GM19372 (cell line): Measurements from ENCODE around the gene B3GALT4.
A peak's percentile ranks its signal among the peaks of the same experiment; 100 is the strongest.
"Not testable (repeated sequence)": the region's sequence is repeated elsewhere in the genome, so short reads cannot be mapped to it uniquely, and the experiment has no call there.

Source experiments
- ATAC-seq: cut with Tn5 transposase; IDR thresholded peaks from one replicate; pipeline ENCODE4 v1.9.1; 2021; ENCODE audit warnings: mild to moderate bottlenecking, low read depth, moderate library complexity; ENCODE audit not compliant: unreplicated experiment

The B3GALT4 gene

DNA sequence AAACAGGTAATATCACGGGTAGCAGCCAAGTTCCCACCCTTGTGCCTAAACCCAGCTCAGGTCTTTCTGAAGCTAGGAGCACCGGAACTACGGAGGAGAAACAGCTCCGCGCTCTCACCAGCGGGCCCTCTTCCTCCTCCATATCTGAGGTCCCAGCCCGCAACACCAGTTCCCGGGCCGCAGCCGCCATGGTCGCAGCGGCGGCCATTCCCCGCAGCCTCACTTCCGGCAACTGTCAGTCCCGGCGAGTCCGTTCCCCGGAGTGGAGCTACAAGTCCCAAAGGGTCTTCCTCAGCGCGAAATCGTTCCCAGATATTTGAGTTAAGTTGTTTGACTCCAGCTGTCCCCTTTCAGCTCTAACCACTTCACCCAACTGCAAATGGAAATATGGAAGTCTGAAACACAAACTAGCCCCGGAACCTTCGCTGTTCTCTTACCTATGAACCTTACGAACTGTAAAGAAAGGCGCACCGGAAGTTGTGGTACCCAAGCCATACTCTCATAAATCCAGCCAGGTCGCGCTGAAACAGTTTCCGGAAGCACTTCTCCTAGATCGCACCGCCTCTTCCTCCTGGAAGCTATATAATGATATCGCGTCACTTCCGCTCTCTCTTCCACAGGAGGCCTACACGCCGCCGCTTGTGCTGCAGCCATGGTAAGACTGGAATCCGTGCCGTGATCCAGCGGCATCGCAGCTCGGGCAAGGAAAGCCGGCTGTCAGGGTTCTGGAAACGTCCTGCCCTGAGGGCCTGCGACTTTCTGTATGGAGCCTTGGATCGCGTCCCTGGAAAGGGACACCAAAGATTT is 5.3 kb upstream of the B3GALT4 start, which contains the start of the genes RPS18 and VPS52:
Gene RPS18, plus strand, starts transcription at position 608 of the 807 bp plus-strand sequence. Its CDS starts 45 bp downstream, at position 653.
Gene VPS52, minus strand, starts transcription at position 409 of the 807 bp plus-strand sequence. Its CDS starts 201 bp downstream, at position 208.
- ATAC-seq, result peak; percentile 83

DNA sequence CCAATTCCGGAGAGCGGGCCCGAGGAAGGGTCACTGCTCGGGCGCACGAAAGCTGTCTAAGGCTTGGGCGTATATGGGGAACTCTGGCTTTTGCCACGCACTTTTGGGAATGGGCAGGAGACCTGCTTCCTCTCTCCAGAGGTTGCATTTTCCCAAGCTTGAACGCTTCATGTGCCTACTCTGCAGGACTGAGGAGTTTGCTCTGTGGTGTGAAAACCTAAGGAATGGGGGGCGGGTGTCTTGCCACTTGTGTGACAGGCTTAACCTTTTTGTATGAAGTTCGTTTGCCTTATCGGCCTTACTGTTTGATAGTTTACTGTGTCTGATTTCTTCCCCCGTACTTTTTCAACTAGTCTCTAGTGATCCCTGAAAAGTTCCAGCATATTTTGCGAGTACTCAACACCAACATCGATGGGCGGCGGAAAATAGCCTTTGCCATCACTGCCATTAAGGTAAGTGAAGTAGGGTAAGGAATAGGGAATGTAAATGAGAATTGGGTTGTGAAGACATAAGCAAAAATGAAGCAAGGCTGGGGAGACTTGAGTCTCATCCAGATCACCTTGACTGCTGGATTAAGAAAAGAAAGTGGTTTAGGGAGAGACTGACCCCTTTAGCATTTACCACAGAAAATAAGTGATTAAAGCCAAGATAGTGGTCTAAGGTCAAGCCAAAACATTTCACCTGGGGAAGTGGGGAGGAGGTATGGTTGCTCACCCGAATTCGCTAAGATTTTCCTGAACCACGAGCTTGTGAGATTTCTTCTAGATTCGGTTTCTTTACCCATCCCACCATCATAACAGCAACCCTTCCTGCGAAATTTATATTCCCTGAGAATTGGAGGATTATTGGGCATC is 4.4 kb upstream of the B3GALT4 start:
- no peak for ATAC-seq

GRCh38 chr6:33273129-33273923 is 3.6 kb upstream of the B3GALT4 start:
- no peak for ATAC-seq

- no peak for ATAC-seq
Observed at GRCh38 chr6:33273924-33274902, 2.7 kb upstream of the B3GALT4 start.

DNA sequence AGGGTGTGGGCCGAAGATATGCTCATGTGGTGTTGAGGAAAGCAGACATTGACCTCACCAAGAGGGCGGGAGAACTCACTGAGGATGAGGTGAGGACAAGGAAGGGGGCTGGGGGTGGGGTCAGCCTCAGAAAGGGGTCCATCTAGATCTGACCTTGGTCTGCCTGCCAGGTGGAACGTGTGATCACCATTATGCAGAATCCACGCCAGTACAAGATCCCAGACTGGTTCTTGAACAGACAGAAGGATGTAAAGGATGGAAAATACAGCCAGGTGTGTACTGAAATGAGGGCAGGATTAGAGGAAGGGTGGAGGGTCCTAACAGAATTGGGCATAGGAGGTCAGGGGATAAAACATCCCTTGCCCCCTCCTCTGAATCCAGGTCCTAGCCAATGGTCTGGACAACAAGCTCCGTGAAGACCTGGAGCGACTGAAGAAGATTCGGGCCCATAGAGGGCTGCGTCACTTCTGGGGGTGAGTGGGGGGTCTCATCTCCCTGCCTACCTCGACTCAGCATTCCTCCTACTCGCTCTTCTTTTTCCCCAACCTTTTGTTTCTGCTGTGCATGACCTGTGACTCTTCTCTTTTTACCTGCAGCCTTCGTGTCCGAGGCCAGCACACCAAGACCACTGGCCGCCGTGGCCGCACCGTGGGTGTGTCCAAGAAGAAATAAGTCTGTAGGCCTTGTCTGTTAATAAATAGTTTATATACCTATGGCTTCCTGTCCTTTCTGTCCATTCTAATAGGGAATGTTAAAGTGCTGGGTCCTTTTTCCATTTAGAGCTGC is 935 bp upstream of the B3GALT4 start:
- ATAC-seq, result not testable (repeated sequence)

DNA sequence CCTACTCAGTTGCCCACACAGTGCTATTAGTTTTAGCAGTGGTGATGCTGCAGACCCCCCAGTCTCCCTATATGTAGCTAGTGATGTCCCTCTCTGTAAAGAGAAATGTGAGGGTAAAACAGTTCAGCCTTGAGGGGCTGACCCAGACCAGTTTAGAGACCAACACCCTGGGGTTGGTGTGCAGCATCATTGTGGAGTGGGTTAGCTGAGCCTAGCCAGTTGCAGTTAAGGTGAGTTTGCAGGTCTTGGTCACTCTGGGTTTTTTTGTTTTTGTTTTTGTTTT is 401 bp upstream of the B3GALT4 start:
- no peak for ATAC-seq

DNA sequence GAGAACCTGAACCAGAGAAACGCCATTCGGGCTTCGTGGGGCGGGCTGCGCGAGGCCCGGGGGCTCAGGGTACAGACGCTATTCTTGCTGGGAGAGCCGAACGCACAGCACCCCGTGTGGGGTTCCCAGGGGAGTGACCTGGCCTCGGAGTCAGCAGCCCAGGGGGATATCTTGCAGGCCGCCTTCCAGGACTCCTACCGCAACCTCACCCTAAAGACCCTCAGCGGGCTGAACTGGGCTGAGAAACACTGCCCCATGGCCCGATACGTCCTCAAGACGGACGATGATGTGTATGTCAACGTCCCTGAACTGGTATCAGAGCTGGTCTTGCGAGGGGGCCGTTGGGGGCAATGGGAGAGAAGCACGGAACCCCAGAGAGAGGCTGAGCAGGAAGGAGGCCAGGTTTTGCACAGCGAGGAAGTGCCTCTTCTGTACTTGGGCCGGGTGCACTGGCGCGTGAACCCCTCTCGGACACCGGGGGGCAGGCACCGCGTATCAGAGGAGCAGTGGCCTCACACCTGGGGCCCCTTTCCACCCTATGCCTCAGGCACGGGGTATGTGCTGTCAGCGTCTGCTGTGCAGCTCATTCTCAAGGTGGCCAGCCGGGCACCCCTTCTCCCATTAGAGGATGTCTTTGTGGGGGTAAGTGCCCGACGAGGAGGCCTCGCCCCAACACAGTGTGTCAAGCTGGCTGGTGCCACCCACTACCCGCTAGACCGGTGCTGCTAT is 904 bp downstream of the B3GALT4 start:
- no peak for ATAC-seq

DNA sequence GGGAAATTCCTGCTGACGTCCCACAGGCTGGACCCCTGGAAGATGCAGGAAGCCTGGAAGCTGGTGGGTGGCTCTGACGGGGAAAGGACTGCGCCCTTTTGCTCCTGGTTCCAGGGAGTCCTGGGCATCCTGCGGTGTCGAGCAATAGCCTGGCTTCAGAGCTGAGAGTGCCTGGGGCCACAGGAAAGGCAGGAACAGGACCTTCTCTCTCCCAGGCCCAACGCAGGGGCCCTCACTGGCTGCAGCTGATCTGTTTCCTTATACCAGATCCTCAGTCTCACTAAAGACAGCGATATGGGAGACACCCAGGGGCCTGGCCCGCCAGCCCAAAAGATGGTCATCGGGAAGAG is 1.4 kb downstream of the B3GALT4 start:
- ATAC-seq, result no peak

GRCh38 chr6:33278810-33279209 is 1.9 kb downstream of the B3GALT4 start:
- no peak for ATAC-seq

DNA sequence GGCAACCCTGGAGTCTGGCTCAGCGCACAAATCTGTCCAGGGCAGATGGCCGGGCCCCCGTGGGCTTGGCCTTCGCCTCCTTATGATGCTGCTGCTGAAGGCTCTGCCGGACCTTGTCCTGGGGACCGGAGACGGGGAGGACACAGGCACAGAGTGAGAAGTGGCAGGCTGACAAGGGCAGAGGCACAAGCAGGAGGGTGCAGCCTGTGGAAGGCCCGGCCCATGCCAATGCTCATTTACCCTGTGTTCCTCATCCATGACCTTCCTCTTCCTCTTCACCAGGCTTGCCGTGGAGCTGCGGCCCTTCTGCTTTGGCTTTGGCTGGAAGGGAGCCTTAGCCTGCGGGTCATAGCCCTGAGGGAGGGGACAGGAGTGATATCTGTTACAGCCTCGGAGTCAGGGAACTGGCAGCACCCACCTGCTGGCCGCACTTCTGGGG is 2.4 kb downstream of the B3GALT4 start:
- ATAC-seq, result no peak

GRCh38 chr6:33279971-33280511 is 3.1 kb downstream of the B3GALT4 start:
- ATAC-seq, result no peak

DNA sequence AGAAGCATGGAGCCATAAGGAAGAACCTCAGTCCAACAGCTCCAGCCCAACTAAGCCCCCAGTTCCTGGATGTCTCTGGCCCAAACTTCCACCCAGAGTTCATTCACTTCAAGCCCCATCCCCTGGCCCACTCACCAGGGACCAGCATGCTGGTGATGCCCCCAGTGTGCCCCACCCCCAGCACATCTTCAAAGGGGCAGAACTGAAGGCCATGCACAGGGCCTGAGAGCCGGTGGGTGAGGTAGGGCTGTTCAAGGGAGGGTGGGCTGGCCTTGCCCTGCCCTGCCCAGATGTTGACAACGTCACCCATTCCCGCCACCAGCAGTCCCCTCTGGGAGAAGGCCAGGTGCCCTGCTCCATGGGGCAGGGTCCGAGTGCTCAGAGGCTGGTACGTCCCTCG is 3.6 kb downstream of the B3GALT4 start:
- no peak for ATAC-seq

GRCh38 chr6:33285214-33285613 is 8.3 kb downstream of the B3GALT4 start:
- ATAC-seq, result not testable (repeated sequence)

GRCh38 chr6:33286946-33287914 is 10.3 kb downstream of the B3GALT4 start:
- no peak for ATAC-seq

- no peak for ATAC-seq
Observed at GRCh38 chr6:33288141-33288920, 11.4 kb downstream of the B3GALT4 start.
